CD4-positive, alpha-beta T cell treated with Interleukin-12 subunit alpha and Interleukin-12 subunit beta, for 1 hour (primary cell): ENCODE data around the gene MAP6.

Experiments used
- DNase-seq: peaks from one replicate; pipeline ENCODE4 v3.0.0-alpha.2; 2020

The MAP6 gene

DNA sequence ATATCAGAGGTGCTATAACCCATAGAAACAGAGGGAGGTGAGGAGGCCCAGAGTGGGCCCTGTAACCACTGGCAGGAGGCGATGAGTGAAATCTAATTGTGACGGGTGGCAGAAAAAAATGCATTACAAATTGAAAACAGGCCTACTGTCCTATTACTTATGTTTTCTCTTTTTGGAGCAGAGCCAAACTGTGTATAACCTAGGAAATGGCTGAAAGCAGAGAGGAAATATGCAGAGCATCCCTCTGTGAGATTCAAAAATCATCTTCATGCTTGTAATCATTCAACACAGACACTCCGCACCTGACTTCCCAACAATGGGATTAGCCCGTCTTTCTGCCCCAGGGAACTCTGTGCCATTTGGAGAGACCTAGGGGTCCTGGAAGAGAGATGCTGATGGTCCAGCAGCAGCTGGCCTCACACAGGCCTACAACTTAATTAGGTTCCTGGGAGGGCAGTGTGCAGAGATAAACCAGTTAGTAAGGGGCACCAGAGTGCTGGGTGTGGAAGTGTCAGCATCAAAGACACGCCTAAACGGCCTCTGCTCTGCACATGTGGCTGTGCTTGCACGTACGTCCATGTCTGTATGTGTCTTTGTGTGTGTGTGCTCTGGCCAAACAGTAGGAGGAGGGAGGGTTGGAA, 41.8 kb downstream of the MAP6 start:
- no peak for DNase-seq

DNA sequence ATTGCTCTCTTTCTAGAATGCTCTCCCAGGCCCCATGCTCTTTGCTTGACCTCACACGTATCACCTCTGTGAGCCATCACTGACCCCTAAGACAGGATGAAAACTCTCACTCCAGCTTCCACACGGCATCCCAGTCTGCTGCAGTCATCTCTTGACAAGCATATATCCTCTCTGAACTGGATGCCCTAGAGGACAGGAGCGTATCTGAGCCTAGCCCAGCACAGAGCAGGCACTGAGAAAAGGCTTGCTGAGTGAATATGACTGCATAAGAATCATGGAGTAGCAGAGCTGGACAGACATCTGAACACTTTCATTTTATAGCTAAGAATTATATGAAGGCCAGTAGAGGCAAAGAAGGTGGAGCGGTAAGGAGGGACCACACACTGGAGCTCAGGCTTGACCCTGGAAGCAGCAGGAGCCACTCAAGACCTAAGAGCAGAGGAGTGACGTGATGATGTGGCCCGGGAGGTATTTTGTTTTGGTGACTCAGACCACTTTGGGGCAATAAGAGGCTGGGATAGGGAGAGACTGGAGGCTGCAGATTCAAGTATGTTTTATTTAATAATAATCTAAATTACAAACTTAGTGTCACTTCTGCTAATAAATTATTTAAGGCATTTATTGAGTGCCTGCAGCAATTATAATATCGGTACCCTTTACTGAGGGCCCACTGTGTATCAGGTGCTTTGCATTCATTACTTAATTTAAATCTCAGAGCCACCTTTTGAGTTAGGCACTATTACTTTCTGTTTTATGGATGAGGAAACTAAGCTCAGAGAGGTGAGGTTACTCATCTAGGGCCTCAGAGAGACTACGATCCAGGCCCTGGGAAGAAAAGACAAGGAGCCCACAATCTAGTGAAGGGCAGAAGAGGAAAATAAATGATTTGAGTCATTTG, 42.6 kb downstream of the MAP6 start:
- no peak for DNase-seq

DNA sequence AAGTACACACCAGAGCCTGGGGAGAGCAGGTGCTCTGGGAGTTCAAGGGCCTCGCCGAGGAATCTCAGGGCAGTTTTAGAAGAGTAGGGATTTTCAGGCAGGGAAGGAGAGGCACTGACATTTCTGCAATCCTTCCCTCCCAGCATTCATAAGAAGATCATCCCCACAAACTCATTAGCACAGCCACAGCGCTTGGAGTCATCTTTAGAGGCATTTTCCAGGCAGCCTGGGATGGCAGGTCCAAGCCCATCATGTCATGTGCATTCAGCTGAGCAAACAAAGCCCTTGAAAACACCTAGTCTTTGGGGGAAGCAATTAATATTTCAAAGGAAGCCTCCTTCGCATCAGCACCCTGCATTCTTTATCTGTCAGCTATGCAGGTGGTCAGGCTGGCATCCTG, 43.8 kb downstream of the MAP6 start:
- DNase-seq: no peak

DNA sequence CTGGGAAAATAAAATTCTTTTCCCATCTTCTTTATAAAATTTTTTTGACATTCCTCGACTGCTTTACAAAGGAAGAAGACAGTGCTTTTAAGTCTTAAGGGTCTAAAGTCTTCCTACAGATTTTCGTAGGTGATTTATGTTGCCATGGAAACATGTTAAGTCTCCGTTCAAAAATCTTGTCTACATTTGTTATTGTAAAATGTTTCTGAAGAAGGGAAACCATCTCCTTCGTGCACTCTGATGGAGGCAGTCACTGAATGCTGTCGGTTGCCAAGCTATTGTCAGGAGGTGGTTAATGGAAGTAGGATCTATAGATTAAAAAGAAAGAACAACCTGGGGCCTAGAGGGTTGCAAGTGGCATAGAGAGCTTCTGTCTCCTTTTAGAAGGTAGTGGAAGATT, 52.6 kb downstream of the MAP6 start:
- no peak for DNase-seq

DNA sequence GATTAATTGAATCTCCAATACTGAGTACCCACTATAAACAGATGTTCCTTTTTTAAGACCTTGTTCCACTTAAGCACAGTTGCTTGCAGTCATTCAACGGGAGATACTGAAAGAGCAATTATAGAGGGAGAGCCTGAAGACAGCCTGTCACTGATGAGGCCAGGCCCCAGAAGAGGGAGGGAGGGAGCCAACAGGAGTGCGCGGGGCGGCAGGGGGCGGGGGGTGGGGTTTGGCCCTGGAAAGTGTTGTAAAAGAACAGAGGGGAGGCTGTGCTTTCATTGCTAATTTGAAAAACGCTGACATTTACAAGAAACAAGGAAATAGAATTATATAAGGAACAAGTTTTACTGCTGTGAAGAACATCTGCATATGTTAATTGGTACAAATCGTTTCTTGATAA, 53.1 kb downstream of the MAP6 start:
- DNase-seq: no peak

DNA sequence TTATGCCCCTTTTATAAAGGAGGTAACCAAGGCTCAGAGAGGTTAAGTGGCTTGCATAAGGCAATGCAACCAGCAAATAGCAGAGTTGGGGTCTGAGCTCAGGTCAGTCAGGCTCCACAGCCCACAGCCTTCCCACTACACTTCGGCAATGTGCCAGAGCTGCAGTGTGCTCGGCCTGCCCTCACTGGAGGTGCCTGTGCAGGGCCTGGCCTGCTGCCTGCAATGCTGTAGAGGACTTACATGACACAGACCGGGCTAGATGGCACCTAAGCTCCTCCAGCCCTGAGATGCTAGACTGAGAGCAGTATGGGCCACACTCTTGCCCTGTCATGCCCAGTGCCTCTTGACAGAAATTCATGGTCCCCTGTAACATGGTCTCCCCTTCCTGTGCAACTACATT, 57.0 kb downstream of the MAP6 start:
- DNase-seq: no peak

DNA sequence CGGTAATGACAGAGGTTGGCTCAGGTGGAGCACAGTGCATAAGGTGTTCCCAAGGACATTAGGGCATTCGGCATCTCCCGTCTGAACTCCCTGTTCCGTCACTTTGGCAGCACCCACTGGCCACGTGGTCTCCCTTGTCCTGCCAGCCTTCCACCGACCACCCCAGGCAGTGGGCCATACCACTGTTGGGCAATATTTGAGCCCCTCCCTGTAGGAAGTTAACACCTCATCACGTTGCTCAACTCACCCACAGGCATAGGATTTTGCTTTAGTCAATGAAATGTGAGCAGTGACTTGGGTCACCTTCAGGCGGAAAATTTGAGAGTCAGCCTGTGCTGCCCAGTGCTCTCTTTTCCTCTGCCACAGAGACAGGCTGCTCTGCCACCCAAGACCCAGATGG, 62.7 kb downstream of the MAP6 start:
- no peak for DNase-seq

DNA sequence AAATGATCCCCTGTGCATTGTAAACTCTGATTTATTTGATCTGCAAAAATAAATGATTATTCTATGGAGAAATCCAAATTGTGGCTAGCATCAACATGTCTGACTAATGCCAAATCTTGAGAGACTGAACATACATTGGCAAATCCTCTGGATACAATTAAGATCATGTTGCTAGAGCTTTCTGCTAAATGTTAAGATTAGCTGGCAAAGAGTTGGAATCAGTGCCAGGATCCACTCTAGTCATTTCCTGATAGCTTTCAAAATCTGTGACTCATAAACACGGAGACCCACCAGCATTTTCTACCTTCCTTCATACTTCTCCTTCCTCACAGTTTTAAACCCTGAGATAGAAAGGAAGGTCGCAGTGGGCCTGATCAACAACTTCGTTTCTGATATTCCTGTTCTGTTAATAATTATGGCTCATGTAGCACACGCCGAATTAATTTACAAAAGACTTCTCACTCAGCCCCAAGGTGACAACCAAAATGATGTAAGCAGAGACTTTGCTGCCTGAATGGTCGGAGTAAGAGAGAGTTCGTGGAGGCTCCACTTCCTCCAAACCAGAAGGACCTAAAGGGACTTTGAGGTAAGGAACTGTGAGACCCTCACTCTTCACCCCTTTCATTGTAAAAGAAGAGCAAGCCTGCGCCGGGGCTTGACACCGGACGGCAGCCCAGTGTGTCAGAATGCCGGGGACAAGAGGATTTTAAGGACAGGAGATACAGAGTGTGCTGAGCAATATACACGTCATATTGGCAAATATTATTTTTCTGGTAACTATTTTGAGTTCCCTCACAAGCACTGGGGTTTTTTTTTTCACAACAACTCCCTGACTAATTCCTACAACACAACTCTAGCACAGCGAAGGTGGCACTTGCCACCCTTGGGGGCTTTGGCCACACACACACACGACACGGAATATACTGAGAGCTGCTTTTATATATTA, 64.8 kb downstream of the MAP6 start:
- no peak for DNase-seq

DNA sequence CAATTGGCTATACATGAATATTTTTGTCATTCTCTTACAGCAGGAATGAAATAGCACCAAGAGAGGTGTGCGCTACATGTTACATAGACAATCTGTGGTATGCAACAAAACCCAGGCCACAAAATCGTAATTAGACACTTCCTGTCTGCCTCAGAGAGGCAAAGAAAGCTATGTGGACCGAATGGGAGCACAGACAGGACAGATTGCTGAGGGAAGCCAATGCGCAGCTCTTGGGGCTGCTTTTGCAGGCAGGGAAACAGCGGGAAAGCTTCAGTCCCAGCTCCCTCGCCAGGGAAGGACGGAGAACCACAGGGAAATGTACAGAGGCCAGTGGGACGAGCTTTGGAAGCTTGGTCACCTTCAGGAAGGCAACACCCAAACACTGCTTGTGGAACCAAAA, 65.9 kb downstream of the MAP6 start:
- DNase-seq: no peak

DNA sequence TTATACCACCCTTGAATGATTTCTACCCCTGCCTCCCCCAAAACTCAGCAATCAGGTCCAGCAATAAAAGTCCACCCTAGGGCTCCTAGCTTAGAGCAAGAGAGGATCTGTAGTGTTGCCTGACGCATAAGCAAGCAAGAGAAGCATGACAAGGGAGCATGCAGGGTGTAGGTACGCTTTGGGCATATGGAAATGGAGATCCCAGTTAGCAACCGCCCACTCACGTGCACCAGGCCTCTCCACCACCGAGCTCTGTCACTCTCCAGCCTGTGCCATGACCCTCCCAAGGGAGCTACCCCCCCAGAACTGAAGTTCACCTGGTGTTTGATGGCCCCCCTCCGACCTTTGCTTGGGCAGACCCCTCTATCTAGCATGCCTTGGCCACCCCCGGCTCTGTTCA, 67.3 kb downstream of the MAP6 start:
- DNase-seq: no peak

DNA sequence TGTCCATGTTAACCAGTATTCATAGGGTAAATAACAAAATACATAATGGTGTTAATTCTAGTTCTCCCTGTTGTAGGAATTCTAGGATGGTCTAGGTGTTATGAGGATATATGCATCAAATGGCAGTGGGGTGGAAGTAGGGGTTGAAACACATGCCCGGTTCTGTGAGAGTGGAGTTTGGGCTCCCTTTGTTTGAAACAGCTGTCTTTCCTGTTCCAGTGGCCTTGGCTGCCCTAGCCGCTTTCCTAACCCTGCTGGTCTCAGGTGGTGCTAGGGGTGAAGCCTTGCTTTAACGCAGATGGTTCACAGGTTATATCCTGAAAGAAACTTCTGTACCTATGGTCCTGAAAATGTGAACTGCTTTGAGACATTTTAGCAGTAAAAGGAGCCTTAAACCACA, 68.5 kb downstream of the MAP6 start:
- DNase-seq: no peak

DNA sequence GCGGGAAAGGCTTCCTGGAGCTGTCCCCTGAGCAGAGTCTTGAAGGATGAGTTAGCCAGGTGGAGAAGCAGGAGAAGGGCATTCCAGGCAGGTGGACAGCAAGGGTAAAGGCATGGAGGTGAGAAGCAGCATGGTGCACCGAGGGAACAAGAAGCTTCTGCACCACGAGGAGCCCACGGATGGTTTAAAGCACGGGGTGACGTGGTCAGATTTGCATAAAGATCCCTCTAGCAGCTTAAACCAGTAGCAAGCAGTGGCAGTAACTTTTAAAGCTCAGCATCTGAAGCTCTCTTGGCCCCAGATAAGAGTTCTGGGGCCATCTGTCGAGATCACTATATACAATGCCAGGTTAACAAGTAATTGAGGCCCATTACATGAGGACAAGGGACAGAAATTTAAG, 69.9 kb downstream of the MAP6 start:
- DNase-seq: no peak

DNA sequence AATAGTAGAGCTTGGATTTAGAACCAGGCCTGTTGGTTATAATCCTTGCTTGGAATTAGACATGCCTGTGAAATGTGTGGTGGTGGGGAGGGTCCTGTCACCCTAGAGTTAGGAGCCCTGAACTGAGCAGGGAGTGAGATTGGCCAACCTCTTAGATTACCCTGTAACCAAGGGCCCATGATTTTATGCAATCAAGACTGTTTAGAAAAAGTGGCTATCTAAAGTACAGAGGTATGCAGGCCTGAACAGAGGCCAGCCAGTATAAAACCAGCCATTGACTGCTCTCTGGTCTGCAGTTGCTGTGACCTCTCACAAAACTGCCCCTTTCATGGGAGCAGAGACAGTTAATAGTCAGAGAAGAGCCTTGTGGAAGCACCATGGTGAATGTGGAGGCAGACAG, 70.6 kb downstream of the MAP6 start:
- DNase-seq: no peak

DNA sequence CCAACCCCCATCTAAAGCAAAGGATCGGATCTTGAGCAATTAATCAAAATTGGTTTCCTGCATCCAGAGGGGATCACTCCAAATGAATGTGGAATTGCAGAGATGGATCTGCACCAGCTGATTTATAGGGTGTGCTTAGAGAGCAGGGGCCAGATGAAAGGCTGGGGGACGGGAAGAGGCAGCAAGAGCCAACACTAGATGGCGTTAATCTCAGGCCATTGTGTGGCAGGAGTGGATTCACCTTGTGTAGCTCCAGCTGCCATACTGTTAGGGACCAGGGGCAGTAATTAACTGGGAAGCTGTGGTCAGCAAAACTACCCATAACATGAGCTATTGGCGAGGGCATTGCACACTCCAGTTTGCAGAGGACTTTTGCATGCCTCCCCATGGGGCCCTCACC, 71.2 kb downstream of the MAP6 start:
- no peak for DNase-seq

DNA sequence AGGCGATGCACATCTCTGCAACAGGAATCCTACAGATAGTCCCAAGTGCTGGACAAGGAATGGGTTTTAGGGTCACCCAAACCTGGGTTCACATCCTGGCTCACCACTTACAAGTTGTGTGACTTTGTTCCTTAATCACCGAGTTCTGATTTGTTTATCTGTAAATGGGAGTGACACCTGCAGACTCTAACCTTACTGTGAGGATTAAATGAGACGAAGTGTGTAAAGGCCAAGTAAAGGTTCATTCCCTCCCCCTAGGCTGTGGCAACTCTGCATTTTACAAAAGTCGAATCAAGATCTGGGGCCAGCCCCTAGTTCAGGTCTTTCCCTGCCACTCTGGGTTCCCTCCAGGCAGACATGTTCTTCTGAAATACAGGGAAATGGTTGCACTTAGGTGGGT, 71.9 kb downstream of the MAP6 start:
- DNase-seq: no peak

DNA sequence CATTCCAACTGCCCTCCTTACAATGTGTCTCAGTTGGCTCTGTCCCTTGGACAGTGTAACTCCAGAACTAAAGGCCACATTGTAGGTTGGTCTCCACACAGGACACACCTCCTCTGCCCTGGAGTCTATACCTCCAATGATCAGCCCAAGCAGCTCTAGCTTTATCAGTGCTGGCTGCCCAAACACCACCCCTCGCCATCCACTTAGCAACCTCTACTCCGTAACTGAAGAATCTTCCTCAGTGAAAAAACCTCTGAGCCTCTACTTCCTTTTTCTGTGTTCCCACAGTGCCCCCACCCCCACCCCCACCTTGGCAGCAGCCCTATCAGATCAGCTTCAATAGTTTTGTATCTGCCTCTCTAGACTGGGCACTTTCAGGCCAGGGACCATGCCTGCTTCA, 73.4 kb downstream of the MAP6 start:
- DNase-seq: no peak

DNA sequence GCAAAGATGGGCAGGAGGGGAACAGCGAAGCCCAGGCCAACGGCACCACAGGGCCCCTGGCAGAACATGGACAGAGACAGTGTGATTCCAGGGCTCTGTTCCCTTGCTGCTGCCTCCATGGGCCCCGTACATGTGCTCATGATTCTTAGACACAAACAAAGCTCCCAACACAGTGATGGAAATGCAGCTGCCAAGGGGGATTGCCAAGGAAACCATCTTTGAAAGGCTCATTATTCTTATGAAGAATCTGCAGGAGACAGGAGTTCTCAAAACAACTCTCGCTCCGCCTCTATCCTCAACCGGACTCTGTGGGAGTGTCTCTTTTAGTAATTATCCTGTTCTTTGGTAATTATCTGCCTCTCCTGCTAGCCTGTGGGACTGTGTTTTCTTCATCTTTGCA, 74.6 kb downstream of the MAP6 start:
- DNase-seq: no peak

DNA sequence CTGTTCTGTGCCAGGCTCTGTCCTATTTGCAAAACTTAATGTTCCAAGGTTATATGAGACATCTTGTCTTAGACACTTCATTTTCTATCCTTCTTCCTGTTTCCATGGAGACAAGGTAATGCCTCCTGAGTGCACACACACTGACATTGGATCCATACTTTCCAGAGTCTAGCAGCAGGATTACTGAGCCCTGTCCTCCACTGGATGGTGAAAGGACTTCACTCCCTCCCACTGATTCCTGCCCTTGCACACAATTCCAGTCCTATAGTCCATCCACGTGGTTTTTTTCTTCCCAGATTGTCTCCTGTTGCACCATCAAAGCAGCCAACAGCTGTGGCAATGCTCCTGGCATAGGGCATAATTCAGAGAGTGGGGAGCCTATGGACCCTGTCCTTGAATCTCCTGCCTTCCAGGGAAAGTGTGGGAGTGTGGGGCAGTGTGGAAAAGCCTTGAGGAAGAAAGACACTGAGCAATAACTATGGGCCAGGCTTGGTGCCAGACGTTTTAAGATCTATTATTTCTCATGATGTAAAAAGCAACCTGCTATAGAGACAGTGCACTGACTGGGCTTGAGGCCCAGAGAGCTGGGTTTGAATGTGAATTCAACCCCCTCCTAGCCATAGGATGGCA, 75.4 kb downstream of the MAP6 start:
- no peak for DNase-seq

DNA sequence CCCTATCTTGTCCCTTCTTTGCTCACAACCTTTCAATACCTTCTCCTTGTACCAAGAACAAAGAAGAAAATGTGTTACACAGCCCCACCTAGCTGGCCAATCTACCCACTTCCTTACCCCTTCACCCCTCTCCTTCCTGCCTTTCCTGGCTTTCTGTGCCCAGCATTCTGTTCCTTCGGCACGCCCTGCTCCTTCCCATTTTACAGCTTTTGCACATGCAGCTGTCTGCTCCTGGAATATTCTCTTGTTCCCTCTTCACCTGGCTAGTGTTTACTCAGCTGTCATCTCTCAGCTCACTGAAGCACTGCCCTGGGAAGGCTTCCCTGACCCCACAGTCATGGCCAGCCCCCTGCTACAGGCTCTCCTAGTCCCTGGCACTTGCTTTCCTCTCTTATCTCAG, 76.1 kb downstream of the MAP6 start:
- no peak for DNase-seq

DNA sequence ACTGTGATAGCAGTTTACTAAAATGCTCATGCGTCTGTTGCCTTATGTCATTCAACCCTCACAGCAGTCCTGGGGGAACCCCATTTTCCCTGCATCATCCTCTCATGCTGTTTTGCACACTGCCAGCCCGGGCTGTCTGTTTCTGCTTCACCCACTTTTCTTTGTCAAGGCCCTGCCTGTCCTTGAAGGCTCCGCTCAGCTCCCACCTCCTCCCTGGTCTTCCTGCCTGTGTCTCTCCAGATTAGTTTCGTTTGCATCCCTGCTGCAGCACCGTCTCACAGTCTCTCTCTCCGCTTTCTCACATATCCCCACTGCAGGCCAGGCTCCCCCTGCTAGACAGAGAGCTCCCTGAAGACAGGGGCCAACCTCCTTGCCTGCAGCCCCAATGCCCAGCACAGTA, 76.9 kb downstream of the MAP6 start:
- DNase-seq: no peak

DNA sequence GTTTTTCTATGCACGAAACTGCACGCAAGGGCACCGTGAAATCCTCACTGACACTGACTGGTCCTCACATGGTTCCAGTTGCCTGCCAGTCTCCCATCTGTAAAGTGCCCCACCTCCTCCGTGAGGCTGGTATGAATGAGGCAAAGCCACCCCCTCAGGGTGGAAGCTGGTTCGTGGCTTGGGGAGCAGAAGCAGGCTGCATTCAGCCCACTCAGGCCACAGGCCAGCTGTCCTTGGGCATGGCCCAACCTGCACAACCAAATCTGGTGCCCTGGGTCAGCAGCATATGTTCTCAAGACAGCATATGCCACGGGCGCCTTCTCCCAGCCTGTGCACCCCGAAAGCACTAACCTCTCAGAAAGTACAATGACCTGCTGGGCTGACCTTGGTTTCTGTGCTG, 77.5 kb downstream of the MAP6 start:
- no peak for DNase-seq

DNA sequence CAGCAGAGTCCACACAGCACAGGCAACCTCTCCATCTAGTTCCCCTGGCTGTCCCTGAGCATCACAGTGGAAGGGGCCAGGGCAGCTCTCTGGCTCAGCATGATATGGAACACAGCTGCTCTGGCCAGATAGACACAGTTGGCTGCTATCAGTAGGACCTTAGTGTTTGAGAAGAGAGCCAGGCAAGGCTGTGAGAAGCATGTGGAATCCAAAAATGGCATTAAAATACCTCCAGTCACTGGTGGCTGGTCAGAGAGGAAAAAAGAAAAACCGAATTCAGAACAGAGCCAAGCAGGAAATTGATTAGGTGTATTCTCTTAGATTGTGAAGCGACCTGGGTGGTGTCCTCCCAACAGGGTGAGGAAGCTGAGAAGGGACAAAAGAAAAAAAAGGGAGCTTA, 78.9 kb downstream of the MAP6 start:
- DNase-seq: no peak

DNA sequence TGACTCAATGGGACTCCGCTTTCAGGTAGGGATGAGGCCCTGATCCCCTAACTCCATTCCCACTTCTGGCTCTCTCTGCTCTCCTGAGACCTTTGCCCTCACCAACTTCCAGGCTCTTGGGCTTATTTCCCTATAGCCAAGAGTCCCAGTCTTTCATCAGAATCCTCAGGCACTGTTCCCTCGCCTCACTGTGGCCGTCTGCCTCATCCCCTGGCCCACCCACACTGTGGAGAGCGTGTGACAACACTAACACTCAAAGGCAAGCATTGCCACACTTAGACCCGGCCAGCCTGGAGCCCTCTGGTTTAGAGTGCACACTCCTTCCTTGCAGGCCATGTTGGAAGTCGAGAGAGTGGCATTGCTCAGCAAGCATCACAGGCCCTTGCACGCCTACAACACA, 79.8 kb downstream of the MAP6 start:
- no peak for DNase-seq
